H9 (cell line): Measurements from ENCODE around the gene DBNL. TPM values are rescaled to one million over a fixed set of nuclear protein-coding genes. Genes with fewer than 3 reads are reported as not detected.

Experiments
- DNase-seq: peaks from one replicate; pipeline ENCODE4 v3.0.0-alpha.2; 2017
- H2AFZ ChIP-seq: one replicate; pipeline ENCODE4 v1.6.1; 2013; ENCODE audit warnings: mild to moderate bottlenecking, low read length, control low read depth, moderate library complexity
- H2AK5ac ChIP-seq: 2 replicates; pipeline ENCODE4 v1.6.1; 2013; ENCODE audit warnings: low read length, control low read depth, mixed read lengths; ENCODE audit not compliant: insufficient read length
- H2BK120ac ChIP-seq: one replicate; pipeline ENCODE4 v1.6.1; 2013; ENCODE audit warnings: low read depth, mild to moderate bottlenecking, low read length, control low read depth, inconsistent platforms; ENCODE audit not compliant: poor library complexity, severe bottlenecking
- H2BK12ac ChIP-seq: 2 replicates; pipeline ENCODE4 v1.6.1; 2013; ENCODE audit warnings: low read length, control low read depth, mixed read lengths, low read depth; ENCODE audit not compliant: insufficient read length
- H2BK15ac ChIP-seq: 2 replicates; pipeline ENCODE4 v1.6.1; 2013; ENCODE audit warnings: low read depth, low read length, control low read depth
- H2BK20ac ChIP-seq: one replicate; pipeline ENCODE4 v1.6.1; 2013; ENCODE audit warnings: low read depth, mild to moderate bottlenecking, low read length, control low read depth, inconsistent platforms; ENCODE audit not compliant: poor library complexity, severe bottlenecking
- H2BK5ac ChIP-seq: 2 replicates; pipeline ENCODE4 v1.6.1; 2013; ENCODE audit warnings: low read length, control low read depth, mixed read lengths; ENCODE audit not compliant: insufficient read length
- H3K14ac ChIP-seq: 2 replicates; pipeline ENCODE4 v1.6.1; 2013; ENCODE audit warnings: low read length, control low read depth; ENCODE audit not compliant: insufficient read depth
- H3K18ac ChIP-seq: 2 replicates; pipeline ENCODE4 v1.6.1; 2013; ENCODE audit warnings: low read depth, mild to moderate bottlenecking, mixed read lengths, low read length, control low read depth; ENCODE audit not compliant: insufficient read length
- H3K23ac ChIP-seq: 2 replicates; pipeline ENCODE4 v1.6.1; 2013; ENCODE audit warnings: low read length, control low read depth, mixed read lengths, low read depth; ENCODE audit not compliant: insufficient read length
- H3K23me2 ChIP-seq: 2 replicates; pipeline ENCODE4 v1.6.1; 2013; ENCODE audit warnings: low read depth, mild to moderate bottlenecking, mixed read lengths, low read length, control low read depth; ENCODE audit not compliant: insufficient read length, poor library complexity, severe bottlenecking
- H3K27ac ChIP-seq: 2 replicates; pipeline ENCODE4 v1.5.1; 2013; ENCODE audit warnings: low read length, control low read depth, mixed read lengths, low read depth; ENCODE audit not compliant: insufficient read length
- H3K27me3 ChIP-seq: 2 replicates; pipeline ENCODE4 v1.6.1; 2013; ENCODE audit warnings: low read length, control low read depth, inconsistent platforms; ENCODE audit not compliant: insufficient read depth
- H3K4ac ChIP-seq: 2 replicates; pipeline ENCODE4 v1.6.1; 2013; ENCODE audit warnings: low read depth, mild to moderate bottlenecking, control low read depth, inconsistent platforms, low read length, moderate library complexity
- H3K4me1 ChIP-seq: 2 replicates; pipeline ENCODE4 v1.6.1; 2013; ENCODE audit warnings: low read length, control low read depth, inconsistent platforms; ENCODE audit not compliant: insufficient read depth
- H3K4me2 ChIP-seq: 2 replicates; pipeline ENCODE4 v1.6.1; 2013; ENCODE audit warnings: low read length, control low read depth, mixed read lengths; ENCODE audit not compliant: insufficient read length, insufficient read depth
- H3K56ac ChIP-seq: 2 replicates; pipeline ENCODE4 v1.6.1; 2013; ENCODE audit warnings: low read depth, mild to moderate bottlenecking, mixed read lengths, low read length, control low read depth; ENCODE audit not compliant: insufficient read length
- H3K79me1 ChIP-seq: 2 replicates; pipeline ENCODE4 v1.6.1; 2013; ENCODE audit warnings: low read depth, mild to moderate bottlenecking, moderate library complexity, low read length, control low read depth, inconsistent platforms; ENCODE audit not compliant: insufficient read depth, poor library complexity, severe bottlenecking
- H3K79me2 ChIP-seq: 2 replicates; pipeline ENCODE4 v1.6.1; 2013; ENCODE audit warnings: low read length, control low read depth, inconsistent platforms; ENCODE audit not compliant: insufficient read depth
- H3K9ac ChIP-seq: 2 replicates; pipeline ENCODE4 v1.6.1; 2013; ENCODE audit warnings: low read length, control low read depth, mixed read lengths; ENCODE audit not compliant: insufficient read length; ENCODE audit errors: extremely low read depth
- H3K9me3 ChIP-seq: one replicate; pipeline ENCODE4 v1.6.1; 2013; ENCODE audit warnings: low read depth, low read length, inconsistent platforms; ENCODE audit not compliant: control insufficient read depth
- H3T11ph ChIP-seq: one replicate; pipeline ENCODE4 v1.6.1; 2013; ENCODE audit warnings: mild to moderate bottlenecking, low read length, control low read depth, inconsistent platforms
- H4K20me1 ChIP-seq: one replicate; pipeline ENCODE4 v1.6.1; 2013; ENCODE audit not compliant: control insufficient read depth, insufficient read length, insufficient read depth
- H4K5ac ChIP-seq: 2 replicates; pipeline ENCODE4 v1.6.1; 2013; ENCODE audit warnings: low read depth, mild to moderate bottlenecking, mixed read lengths, low read length, control low read depth; ENCODE audit not compliant: insufficient read length
- H4K8ac ChIP-seq: replicated peaks from 2 replicates; pipeline ENCODE4 v1.6.1; 2013; ENCODE audit warnings: low read length, control low read depth, mixed read lengths, low read depth; ENCODE audit not compliant: insufficient read length
- H4K91ac ChIP-seq: 2 replicates; pipeline ENCODE4 v1.6.1; 2013; ENCODE audit warnings: low read depth, mild to moderate bottlenecking, moderate library complexity, mixed read lengths, low read length, control low read depth; ENCODE audit not compliant: insufficient read length
- H3K27ac Mint-ChIP-seq, 3 experiments: 2 replicates in 2 of 3; 3 replicates in 1 of 3; pipeline ENCODE4 v1.8.0; 2020 to 2021; ENCODE audit warnings: mixed read lengths in 3 of 3, mild to moderate bottlenecking in 1 of 3, moderate library complexity in 1 of 3
- H3K27me3 Mint-ChIP-seq: 2 replicates; pipeline ENCODE4 v1.8.0; 2021; ENCODE audit warnings: low read depth, mild to moderate bottlenecking, moderate library complexity, mixed read lengths
- H3K36me3 Mint-ChIP-seq, 3 experiments: 2 replicates in 2 of 3; 3 replicates in 1 of 3; pipeline ENCODE4 v1.8.0; 2020 to 2021; ENCODE audit warnings: low read depth in 3 of 3, mixed read lengths in 3 of 3; ENCODE audit not compliant: insufficient read depth in 1 of 3
- H3K4me1 Mint-ChIP-seq, 2 experiments: 2 replicates each; pipeline ENCODE4 v1.8.0; 2020; ENCODE audit warnings: mixed read lengths in 2 of 2
- H3K4me3 Mint-ChIP-seq, 2 experiments: 2 replicates in 1 of 2; 3 replicates in 1 of 2; pipeline ENCODE4 v1.8.0; 2020 to 2021; ENCODE audit warnings: mild to moderate bottlenecking in 2 of 2, mixed read lengths in 2 of 2, moderate library complexity in 1 of 2
- H3K9me3 Mint-ChIP-seq, 2 experiments: 2 replicates in 1 of 2; 3 replicates in 1 of 2; pipeline ENCODE4 v1.8.0; 2020; ENCODE audit warnings: mild to moderate bottlenecking in 2 of 2, mixed read lengths in 2 of 2, moderate library complexity in 1 of 2
- CTCF ChIP-seq: fragments of 200-600 bp; sonication (generic); conservative IDR thresholded peaks from 3 replicates; pipeline ENCODE4 v1.8.0; 2021; ENCODE audit warnings: antibody characterized with exemption, mild to moderate bottlenecking
- WGBS: extraction: QIAGEN DNeasy Blood & Tissue Kit; methylation state at CpG from one replicate; pipeline ENCODE4 v1.1.7; 2013; ENCODE audit warnings: missing lambda C conversion rate, low lambda C conversion rate, mixed read lengths; ENCODE audit not compliant: insufficient read length; ENCODE audit errors: extremely low coverage; 5-methylcytosine and 5-hydroxymethylcytosine counted together
- total RNA-seq: library from RNA; stranded (reverse); gene quantifications from 2 replicates; pipeline ENCODE4 v1.2.1, GENCODE V29; 2021

Gene DBNL
- total RNA-seq, 1 experiment from 2014 or later = 51.3 TPM

- Histone ChIP-seq H3K27ac (no peak overlapping the region), H3K56ac (no peak overlapping the region), H2BK12ac (no peak overlapping the region), H3K18ac (no peak overlapping the region), H3K27me3 (no peaks in the 10 kb centered on the region), H2AK5ac (no peak overlapping the region), H3K79me1 (no peaks in the 10 kb centered on the region), H2AFZ (no peak overlapping the region), H3K9ac (no peak overlapping the region), H2BK20ac (no peak overlapping the region), H3K4ac (no peak overlapping the region), H3K79me2 (no peaks in the 10 kb centered on the region), H3K23ac (no peak overlapping the region), H4K20me1 (no peaks in the 10 kb centered on the region), H3K9me3 (no peaks in the 10 kb centered on the region), H3K14ac (no peak overlapping the region), H2BK120ac (no peak overlapping the region), H3T11ph (no peak overlapping the region), H3K4me2 (peak overlapping the region; percentile 28), H4K8ac (no peak overlapping the region), H4K5ac (no peak overlapping the region), H3K4me1 (peaks cover 10% of the 10 kb centered on the region; the same call in 1 of the 2 replicates), H2BK15ac (no peak overlapping the region), H4K91ac (no peak overlapping the region), H2BK5ac (no peak overlapping the region), H3K23me2 (no peaks in the 10 kb centered on the region)
- Mint-ChIP-seq H3K36me3 (peaks cover 6 to 31% (median 14%) of the 10 kb centered on the region in 3 experiments; a peak in 6 of 7 replicates), H3K27ac (0 out of 7 replicates have a peak overlapping the region, but pooled peaks of 2 of the 3 experiments have one; percentile 31 to 36), H3K27me3 (peaks cover 25% of the 10 kb centered on the region), H3K9me3 (no peaks in the 10 kb centered on the region; a peak in 1 of 5 replicates), H3K4me3 (peak overlapping the region in 1 of 2 experiments; percentile 17; a peak in 1 of 5 replicates), H3K4me1 (peaks cover 33 to 36% of the 10 kb centered on the region in 2 experiments)
- TF ChIP-seq CTCF = no peak
- DNase-seq = no peak
- no CpG with 5 or more reads among the region's 10 CpGs for WGBS
Observed at GRCh38 chr7:44063547-44063893, 19.0 kb downstream of the DBNL start.
